ENCODE results near the gene WDR86. TPM values are rescaled to one million over a fixed set of nuclear protein-coding genes. Genes with fewer than 3 reads are reported as not detected.

Gene WDR86
- polyA plus RNA-seq, 2 of the 4 experiments (the other 2 are of a cell fraction) = 0.17 to 0.19 TPM

GRCh38 chr7:151444632-151445031, 34.8 kb upstream of the WDR86 start:
- 82% methylated on average over 1 of the region's 1 CpG for WGBS (ENCODE audit: missing lambda C conversion rate)
- POLR2A ChIA-PET = no interaction called here
- no peak for ATAC-seq
- TF ChIP-seq JUN (IDR thresholded peaks at IDR 0.05) (no peak), NFE2L2 (conservative IDR thresholded peaks at IDR 0.05; ENCODE audit: low read length) (no peak), PHF8 (IDR thresholded peaks at IDR 0.05; ENCODE audit: borderline replicate concordance, low read depth) (no peak), CBX8 (IDR thresholded peaks at IDR 0.05) (no peak), NPAS2 (CRISPR knock-in tag; IDR thresholded peaks at IDR 0.05; ENCODE audit: borderline replicate concordance) (no peak), POLR2A (IDR thresholded peaks at IDR 0.05; ENCODE audit: low read length) (no peak), ESRRA (IDR thresholded peaks at IDR 0.05; ENCODE audit: borderline replicate concordance, low read length) (no peak), ZSCAN20 (CRISPR knock-in tag; IDR thresholded peaks at IDR 0.05) (no peak)
- TF ChIP-seq, protein P1, sequence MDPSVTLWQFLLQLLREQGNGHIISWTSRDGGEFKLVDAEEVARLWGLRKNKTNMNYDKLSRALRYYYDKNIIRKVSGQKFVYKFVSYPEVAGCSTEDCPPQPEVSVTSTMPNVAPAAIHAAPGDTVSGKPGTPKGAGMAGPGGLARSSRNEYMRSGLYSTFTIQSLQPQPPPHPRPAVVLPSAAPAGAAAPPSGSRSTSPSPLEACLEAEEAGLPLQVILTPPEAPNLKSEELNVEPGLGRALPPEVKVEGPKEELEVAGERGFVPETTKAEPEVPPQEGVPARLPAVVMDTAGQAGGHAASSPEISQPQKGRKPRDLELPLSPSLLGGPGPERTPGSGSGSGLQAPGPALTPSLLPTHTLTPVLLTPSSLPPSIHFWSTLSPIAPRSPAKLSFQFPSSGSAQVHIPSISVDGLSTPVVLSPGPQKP (IDR thresholded peaks at IDR 0.05; ENCODE audit: low read depth, low read length) = no peak
- no peak overlapping the region for H3K4me2 ChIP-seq
- no peak for FAIRE-seq
- DNase-seq (ENCODE audit: low read depth in 1 of 2, low spot score in 1 of 2) = no peak
- H3K27ac ChIP-seq = no peak overlapping the region
- CTCF ChIA-PET = interaction anchor here (0.6 to 16.5 kb wide), 5 partner anchors 9 to 753 kb away, joined by 3 to 438 read pairs (median 4); no protein-coding TSS in a partner anchor
- H3K4me3 ChIP-seq = no peak overlapping the region
- no peaks in the 10 kb centered on the region for H3K9me3 ChIP-seq
- H3K4me1 ChIP-seq = peaks cover 20% of the 10 kb centered on the region

GRCh38 chr7:151442776-151443496, 33.1 kb upstream of the WDR86 start:
- POLR2A ChIA-PET = interaction anchor here (1.0 kb wide), 1 partner anchor 17 kb away, joined by 3 read pairs; no protein-coding TSS in a partner anchor
- TF ChIP-seq USF2 (IDR thresholded peaks at IDR 0.05) (no peak), EHF (CRISPR knock-in tag; IDR thresholded peaks at IDR 0.05) (no peak), JUNB (IDR thresholded peaks at IDR 0.05) (no peak), TP53 (CRISPR knock-in tag; IDR thresholded peaks at IDR 0.05) (no peak), RAD21 (conservative IDR thresholded peaks at IDR 0.05 in 1 of 2, IDR thresholded peaks at IDR 0.05 in 1 of 2) (no peak), EP300 (IDR thresholded peaks at IDR 0.05) (no peak), NPAS2 (CRISPR knock-in tag; IDR thresholded peaks at IDR 0.05; ENCODE audit: borderline replicate concordance) (no peak), PHF8 (IDR thresholded peaks at IDR 0.05; ENCODE audit: borderline replicate concordance, low read depth) (no peak), FOSB (CRISPR knock-in tag; IDR thresholded peaks at IDR 0.05) (no peak), MAZ (IDR thresholded peaks at IDR 0.05; ENCODE audit: borderline replicate concordance, low read depth, low read length) (no peak), CBX2 (IDR thresholded peaks at IDR 0.05; ENCODE audit: borderline replicate concordance, low read depth) (no peak), CHD2 (IDR thresholded peaks at IDR 0.05; ENCODE audit: low read length, partially characterized antibody) (no peak)
- Histone ChIP-seq H3K4me2 (no peak overlapping the region), H3K4me1 (peaks cover 13% of the 10 kb centered on the region; the same call in 2 of the 3 replicates), H3K27ac (0 out of 6 replicates have a peak overlapping the region, but pooled peaks of 1 of the 2 experiments have one; percentile 3), H3K9me3 (no peaks in the 10 kb centered on the region), H3K4me3 (no peak overlapping the region)
- no peak for DNase-seq (ENCODE audit: low read depth in 1 of 2, low spot score in 1 of 2)
- FAIRE-seq = no peak
- 86% methylated on average over 10 of the region's 10 CpGs for WGBS (ENCODE audit: missing lambda C conversion rate)
- ATAC-seq = no peak
- CTCF ChIA-PET = interaction anchor here (0.8 to 16.5 kb wide), 5 partner anchors 15 to 137 kb away, joined by 3 to 438 read pairs (median 3); no protein-coding TSS in a partner anchor

DNA sequence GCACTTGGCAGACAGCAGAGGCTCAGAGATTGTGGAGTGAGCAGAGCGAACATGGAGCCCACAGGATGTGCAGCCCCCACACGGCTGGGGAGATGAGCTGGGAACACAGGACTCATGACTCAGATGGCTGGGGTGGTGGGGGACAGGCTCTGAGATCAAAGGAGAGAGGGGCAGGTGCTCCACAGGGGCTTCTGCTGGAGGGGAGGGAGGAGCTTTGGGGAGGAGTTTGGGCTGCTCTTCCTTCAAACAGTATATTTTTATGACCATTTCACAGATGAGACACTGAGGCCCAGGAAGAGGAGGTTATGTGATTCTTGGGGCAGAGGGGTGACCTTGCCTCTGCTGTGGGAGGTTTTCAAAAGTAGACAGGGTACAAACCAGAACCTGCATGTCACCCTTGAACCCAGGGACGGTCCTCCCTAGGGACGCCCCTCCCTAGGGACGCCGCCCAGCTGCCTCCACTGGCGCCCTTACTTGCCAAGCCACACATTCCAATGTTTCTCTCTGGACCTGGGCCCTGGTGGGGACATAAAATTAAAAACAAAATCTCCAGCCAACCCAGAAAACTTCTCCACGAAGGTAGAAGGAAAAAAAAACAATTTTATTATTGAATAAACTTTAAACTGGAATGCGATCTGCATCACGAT, 31.1 kb upstream of the WDR86 start:
- TF ChIP-seq MAFK (IDR thresholded peaks at IDR 0.05; ENCODE audit: partially characterized antibody) (no peak), RARB (CRISPR knock-in tag; IDR thresholded peaks at IDR 0.05) (no peak), CTCF (IDR thresholded peaks at IDR 0.05) (no peak), ZNF302 (CRISPR knock-in tag; IDR thresholded peaks at IDR 0.05) (no peak), TP53 (CRISPR knock-in tag; IDR thresholded peaks at IDR 0.05) (no peak), JUN (IDR thresholded peaks at IDR 0.05) (no peak), EHF (CRISPR knock-in tag; IDR thresholded peaks at IDR 0.05) (no peak), RCOR1 (IDR thresholded peaks at IDR 0.05; ENCODE audit: low read depth, low read length) (no peak), MAZ (IDR thresholded peaks at IDR 0.05; ENCODE audit: borderline replicate concordance, low read depth, low read length) (no peak), HES2 (IDR thresholded peaks at IDR 0.05) (no peak), CBX2 (IDR thresholded peaks at IDR 0.05; ENCODE audit: borderline replicate concordance, low read depth) (no peak), POLR2AphosphoS2 (conservative IDR thresholded peaks at IDR 0.05; ENCODE audit: low read length) (no peak), FOSB (CRISPR knock-in tag; IDR thresholded peaks at IDR 0.05) (no peak), HEYL (CRISPR knock-in tag; IDR thresholded peaks at IDR 0.05) (no peak), HOXB5 (CRISPR knock-in tag; IDR thresholded peaks at IDR 0.05) (no peak)
- peak overlapping the region in 1 of 2 experiments; percentile 58; a peak in 3 of 6 replicates for H3K27ac ChIP-seq
- ATAC-seq (no peak), FAIRE-seq (no peak), DNase-seq (ENCODE audit: low read depth in 1 of 2, low spot score in 1 of 2) (no peak)
- no peaks in the 10 kb centered on the region for H3K9me3 ChIP-seq
- no peak overlapping the region for H3K4me2 ChIP-seq
- H3K4me1 ChIP-seq = peaks cover 8% of the 10 kb centered on the region; the same call in 1 of the 3 replicates
- no peak overlapping the region for H3K4me3 ChIP-seq
- CTCF ChIA-PET = interaction anchor here (0.8 to 16.5 kb wide), 6 partner anchors 8 to 318 kb away, joined by 3 to 438 read pairs (median 4); no protein-coding TSS in a partner anchor
- POLR2A ChIA-PET = no interaction called here
- 77% methylated on average over 10 of the region's 10 CpGs for WGBS (ENCODE audit: missing lambda C conversion rate)

Measured in A549 (cell line).